Measurements from ENCODE around the gene MMP7.

MMP7 gene

DNA sequence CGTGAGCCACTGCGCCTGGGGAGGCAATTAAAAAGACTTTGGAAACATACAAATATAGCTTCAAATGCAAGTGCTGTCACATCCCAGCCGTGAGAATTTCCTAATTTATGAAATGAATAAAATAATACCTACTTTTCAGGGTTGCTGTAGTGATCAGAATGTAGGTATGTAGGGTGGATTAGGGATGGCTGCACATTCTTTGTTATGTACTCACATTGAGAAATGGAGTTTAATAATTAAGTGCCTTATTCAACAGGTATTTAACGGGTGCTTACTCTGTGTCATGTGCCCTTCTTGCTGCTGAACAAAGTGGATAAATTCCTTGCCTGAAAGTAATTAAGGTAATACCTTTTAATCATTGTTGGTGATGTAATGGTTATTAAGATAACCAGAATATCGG lies 37.0 kb downstream of the MMP7 start:
- FAIRE-seq: no peak

- FAIRE-seq: no peak
Observed at GRCh38 chr11:102491969-102492368, 38.6 kb downstream of the MMP7 start.

DNA sequence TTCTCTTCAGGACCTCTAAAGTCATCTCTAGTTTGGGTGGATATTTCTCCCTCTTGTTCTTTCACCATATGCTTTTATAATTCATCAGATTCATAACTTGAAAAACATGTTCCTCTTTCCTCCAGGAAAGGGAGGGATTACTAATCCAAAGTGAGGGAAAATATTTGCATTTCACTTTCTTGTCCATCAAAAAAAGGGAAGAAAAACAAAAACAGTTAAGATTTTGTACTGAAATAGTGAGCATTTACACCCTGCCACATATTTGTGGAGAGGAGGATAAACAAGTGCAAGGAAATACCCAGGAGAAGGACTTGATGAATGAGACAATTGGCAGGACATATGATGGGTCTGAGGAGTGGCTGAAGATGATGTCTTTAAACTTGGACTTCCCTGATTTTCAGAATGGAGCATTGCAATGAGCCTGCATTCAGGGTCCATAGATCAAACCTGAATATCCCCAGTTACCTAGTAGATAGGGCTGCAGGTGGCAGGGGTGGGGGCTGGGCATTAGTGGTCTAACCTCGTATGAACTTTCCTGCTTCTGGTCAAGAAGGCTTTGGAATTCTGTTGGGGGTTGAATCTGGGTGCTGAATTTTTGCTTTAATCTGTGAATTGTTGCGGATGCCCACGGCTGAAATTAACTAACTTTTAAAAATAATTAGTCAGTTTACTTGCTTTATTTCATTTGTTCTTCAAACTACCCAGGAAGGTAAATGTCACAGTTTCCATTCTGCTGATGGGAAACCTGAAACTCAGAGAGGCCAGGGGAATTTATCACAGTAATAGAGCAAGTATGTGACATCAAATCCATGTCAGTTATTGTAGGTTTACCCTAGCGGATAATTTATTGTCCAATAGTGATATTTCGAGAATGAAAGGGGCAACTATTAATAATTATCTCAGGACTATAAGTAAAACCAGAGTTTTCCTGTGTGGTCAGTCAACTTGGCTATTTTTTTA lies 41.1 kb downstream of the MMP7 start:
- no peak for FAIRE-seq

- no peak for FAIRE-seq
Observed at GRCh38 chr11:102488208-102488607, 42.3 kb downstream of the MMP7 start.

GRCh38 chr11:102487214-102487613 lies 43.3 kb downstream of the MMP7 start:
- no peak for FAIRE-seq

DNA sequence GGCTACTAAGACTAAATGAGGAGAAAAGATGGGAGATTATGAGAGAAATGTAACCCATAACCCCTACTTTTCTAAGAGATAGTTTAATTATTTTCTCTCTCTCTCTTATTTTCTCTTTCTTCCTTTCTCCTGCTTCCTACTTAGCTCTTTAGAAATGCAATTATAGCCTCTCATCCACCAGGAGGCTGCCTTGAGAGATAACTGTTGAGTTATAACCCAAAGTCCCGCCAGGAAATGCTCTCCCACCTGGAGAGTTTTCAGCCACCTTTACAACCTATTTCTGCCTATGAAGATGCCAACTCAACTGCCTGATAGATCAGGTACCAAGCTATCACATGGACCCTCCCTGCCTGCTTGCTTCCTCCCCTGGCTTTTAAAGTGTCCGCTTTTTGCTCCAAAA lies 44.0 kb downstream of the MMP7 start:
- no peak for FAIRE-seq

DNA sequence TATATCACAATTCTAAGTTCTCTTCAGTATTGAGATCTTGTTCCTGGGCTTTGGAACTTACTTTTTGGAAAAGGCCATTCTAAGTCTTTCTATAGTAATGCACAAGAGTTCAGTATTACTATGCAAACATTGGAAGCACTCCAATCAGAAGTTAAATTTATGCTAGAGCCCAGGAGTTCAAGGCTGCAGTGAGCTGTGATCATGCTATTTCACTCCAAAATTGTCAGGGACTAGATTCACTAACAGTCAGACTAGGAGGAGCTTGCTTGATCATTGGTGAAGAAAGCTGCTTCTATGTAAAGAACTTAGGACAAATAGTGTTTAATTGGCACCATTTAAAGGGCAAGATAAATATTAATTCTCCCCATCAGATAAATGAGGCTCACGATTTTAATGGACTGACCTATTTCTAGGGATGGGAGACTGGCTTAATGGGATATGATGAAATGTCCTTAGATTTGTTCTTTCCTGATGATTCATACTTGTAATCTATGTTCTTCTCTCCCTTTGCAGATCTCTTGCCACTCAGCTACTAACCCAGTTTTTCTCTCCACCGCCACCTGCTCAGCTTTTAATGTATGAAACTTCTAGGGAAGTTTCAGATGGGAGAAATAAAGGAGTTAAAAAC lies 45.3 kb downstream of the MMP7 start:
- no peak for FAIRE-seq

GRCh38 chr11:102482433-102482832 lies 48.1 kb downstream of the MMP7 start:
- FAIRE-seq: no peak

DNA sequence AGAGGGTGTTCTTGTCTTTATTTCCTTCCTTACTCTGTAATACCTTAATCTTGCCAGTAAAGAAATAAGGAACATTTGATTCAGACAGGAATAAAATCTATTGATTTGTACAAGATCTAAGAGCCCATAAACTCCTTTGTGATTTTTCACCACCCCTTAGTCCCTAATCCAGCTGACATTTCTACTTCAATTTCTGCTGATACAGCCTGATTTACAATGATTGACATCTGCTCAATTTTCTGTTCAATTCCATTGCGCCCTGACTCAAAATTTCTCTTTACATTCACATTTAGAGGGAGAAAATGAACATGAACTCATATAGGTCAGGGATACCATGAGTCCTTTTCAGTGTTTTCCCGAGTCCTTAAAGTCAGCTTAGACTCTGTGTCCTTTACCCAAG lies 50.8 kb downstream of the MMP7 start:
- no peak for FAIRE-seq

GRCh38 chr11:102478673-102479299 lies 51.8 kb downstream of the MMP7 start:
- no peak for FAIRE-seq

DNA sequence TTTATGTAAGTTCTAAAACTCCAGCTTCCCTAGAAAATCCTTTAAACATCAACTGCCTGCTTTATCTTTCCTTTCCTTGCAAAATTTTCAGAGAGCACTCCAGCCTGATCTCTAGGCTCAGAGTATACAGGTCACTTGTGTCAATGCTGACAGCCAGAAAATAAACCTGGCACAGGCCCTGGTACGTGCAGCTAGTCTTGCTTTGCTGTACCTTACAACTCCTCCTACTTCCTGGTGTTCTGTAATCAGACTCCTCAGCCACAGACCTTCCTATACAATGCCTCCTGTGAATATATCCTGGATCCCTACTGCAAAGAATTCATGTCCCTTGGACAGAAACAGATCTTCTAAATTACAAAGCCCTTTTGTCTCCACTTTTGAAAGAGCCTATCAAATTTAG lies 53.7 kb downstream of the MMP7 start:
- FAIRE-seq: no peak

DNA sequence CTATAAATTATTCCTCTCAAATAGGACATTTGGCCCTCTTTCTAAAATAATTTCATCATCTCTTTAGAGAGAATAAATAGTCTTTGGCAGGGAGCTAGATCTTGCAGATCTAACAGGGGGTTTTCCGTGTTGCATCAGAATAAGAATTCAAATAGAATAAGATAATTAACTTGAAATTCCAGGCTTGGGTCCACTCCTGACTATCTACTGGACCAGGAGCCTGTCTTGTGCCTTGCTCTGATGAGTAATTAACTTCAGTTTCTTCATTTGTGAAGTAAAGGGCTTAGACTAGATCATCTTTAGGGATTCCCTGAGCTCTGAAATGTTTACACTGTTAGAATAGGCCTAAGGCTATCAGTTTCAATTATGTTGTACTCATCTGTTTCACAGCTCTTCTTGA lies 54.5 kb downstream of the MMP7 start:
- FAIRE-seq: no peak

DNA sequence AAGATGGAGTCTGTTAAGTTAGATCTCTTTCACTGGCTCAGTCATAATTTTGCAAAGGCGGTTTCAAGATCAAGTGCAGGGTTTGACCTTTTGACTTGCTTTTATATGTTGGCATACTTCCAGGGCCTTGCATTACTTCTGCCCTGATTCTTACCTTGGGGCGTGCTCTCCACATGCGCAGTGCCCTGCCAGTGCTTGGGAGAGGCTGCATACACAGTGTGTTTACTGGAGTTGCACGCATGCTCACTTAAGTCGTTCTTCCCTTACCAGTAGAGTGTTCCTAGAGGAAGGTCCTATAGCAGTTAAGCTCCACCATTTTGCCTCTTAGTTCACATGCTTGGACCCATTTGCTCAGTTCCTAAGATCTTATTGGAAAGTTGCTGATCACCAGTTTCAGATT lies 57.0 kb downstream of the MMP7 start:
- FAIRE-seq: no peak

DNA sequence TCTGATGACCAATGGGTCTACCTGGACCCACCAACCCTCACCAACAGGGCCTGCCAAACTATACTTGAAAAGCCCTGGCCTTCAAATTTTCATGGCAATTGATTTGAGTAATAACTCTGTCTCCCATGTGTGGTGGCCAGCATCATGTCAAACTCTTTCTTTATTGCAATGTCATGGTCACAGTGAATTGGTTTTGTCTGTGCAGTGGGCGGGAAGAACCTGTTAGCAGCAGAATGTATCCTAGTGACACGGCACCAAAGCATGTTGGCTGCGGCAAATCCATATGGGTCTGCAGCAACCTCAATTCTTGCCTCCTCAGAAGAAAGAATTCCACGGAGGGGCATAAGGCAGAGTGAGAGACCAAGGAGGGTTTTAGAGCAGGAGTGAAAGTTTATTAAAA lies 58.4 kb downstream of the MMP7 start:
- FAIRE-seq: no peak

DNA sequence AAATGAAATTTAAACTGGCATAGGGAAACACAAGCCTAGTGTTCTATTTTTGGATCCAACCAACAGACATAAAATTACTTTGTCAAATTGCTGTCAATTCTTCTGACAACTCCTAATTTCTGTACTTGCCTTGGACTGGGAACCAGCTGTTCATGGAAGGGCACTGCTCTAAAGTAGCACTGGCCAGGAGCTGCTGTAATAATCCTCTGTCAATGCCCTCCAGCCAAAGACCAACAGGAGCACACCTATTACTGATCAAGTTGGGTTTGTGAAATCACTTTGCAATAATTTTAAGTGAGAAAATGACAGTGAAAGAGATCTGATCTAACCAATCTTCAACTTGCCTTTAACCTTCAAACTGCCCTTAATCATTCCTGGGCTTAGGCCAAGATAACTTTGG lies 59.1 kb downstream of the MMP7 start:
- FAIRE-seq: no peak

Measured in A204.1 (cell line).